ENCODE measurements around the gene ZNF804B. TPM values are rescaled to one million over a fixed set of nuclear protein-coding genes. Genes with fewer than 3 reads are reported as not detected.

ZNF804B gene
- total RNA-seq, 1 experiment from 2014 or later = not detected

GRCh38 chr7:88746126-88746525 is 13.4 kb upstream of the ZNF804B start:
- CTCF ChIA-PET = interaction anchor here (0.6 kb wide), 1 partner anchor 95 kb away, joined by 3 read pairs; no protein-coding TSS in a partner anchor
- no peak for DNase-seq
- no peak overlapping the region for H3K27ac ChIP-seq
- H3K36me3 ChIP-seq (ENCODE audit: low read depth) = no peaks in the 10 kb centered on the region
- H3K9me3 ChIP-seq (ENCODE audit: insufficient read depth, low read depth) = no peaks in the 10 kb centered on the region
- H4K20me1 ChIP-seq (ENCODE audit: insufficient read depth) = no peaks in the 10 kb centered on the region
- H3K4me2 ChIP-seq = no peak overlapping the region
- intact Hi-C loops (cut with micrococcal nuclease; ENCODE audit: unreplicated experiment) = no loop called here
- POLR2A ChIA-PET (ENCODE audit: unreplicated experiment) = no interaction called here
- H3K4me1 ChIP-seq (replicated peaks; ENCODE audit: insufficient read depth) = no peaks in the 10 kb centered on the region
- no peaks in the 10 kb centered on the region for H3F3A ChIP-seq (ENCODE audit: insufficient read depth, low read depth)
- no peak overlapping the region for H3K4me3 ChIP-seq
- no peak overlapping the region for H2AFZ ChIP-seq
- H3K79me2 ChIP-seq (ENCODE audit: low read depth) = no peaks in the 10 kb centered on the region
- no TSS peak for BruUV-seq (replicated peaks)
- H3K27me3 ChIP-seq (ENCODE audit: insufficient read depth, low read depth) = no peaks in the 10 kb centered on the region
- no peaks in the 10 kb centered on the region for H3K9me2 ChIP-seq (ENCODE audit: insufficient read depth)
- TF ChIP-seq EZH2 (IDR thresholded peaks at IDR 0.05; ENCODE audit: low read depth) (no peak), CTCF (conservative IDR thresholded peaks at IDR 0.05) (no peak)

- Histone ChIP-seq H3K4me1 (replicated peaks; ENCODE audit: insufficient read depth) (no peaks in the 10 kb centered on the region), H2AFZ (no peak overlapping the region), H3K27me3 (ENCODE audit: insufficient read depth, low read depth) (no peaks in the 10 kb centered on the region), H3K4me2 (0 out of 2 replicates have a peak overlapping the region, but pooled peaks have one; percentile 11), H3F3A (ENCODE audit: insufficient read depth, low read depth) (no peaks in the 10 kb centered on the region), H3K9me2 (ENCODE audit: insufficient read depth) (no peaks in the 10 kb centered on the region), H3K27ac (no peak overlapping the region), H3K4me3 (no peak overlapping the region), H3K36me3 (ENCODE audit: low read depth) (no peaks in the 10 kb centered on the region), H4K20me1 (ENCODE audit: insufficient read depth) (no peaks in the 10 kb centered on the region), H3K9me3 (ENCODE audit: insufficient read depth, low read depth) (no peaks in the 10 kb centered on the region), H3K79me2 (ENCODE audit: low read depth) (no peaks in the 10 kb centered on the region)
- ChIA-PET CTCF (no interaction called here), POLR2A (ENCODE audit: unreplicated experiment) (interaction anchor here (0.5 kb wide), 1 partner anchor 1056 kb away, joined by 8 read pairs; no protein-coding TSS in a partner anchor)
- BruUV-seq (replicated peaks) = no TSS peak
- TF ChIP-seq CTCF (conservative IDR thresholded peaks at IDR 0.05) (no peak), EZH2 (IDR thresholded peaks at IDR 0.05; ENCODE audit: low read depth) (no peak)
- intact Hi-C loops (cut with micrococcal nuclease; ENCODE audit: unreplicated experiment) = no loop called here
- no peak for DNase-seq
Measured at GRCh38 chr7:88756802-88757201, 2.7 kb upstream of the ZNF804B start.

- DNase-seq = no peak
- intact Hi-C loops (cut with micrococcal nuclease; ENCODE audit: unreplicated experiment) = no loop called here
- H4K20me1 ChIP-seq (ENCODE audit: insufficient read depth) = no peaks in the 10 kb centered on the region
- no peak overlapping the region for H3K4me3 ChIP-seq
- H3F3A ChIP-seq (ENCODE audit: insufficient read depth, low read depth) = no peaks in the 10 kb centered on the region
- no peak overlapping the region for H2AFZ ChIP-seq
- no peak overlapping the region for H3K4me2 ChIP-seq
- H3K36me3 ChIP-seq (ENCODE audit: low read depth) = no peaks in the 10 kb centered on the region
- H3K27ac ChIP-seq = no peak overlapping the region
- CTCF ChIA-PET = no interaction called here
- no peaks in the 10 kb centered on the region for H3K27me3 ChIP-seq (ENCODE audit: insufficient read depth, low read depth)
- no peaks in the 10 kb centered on the region for H3K79me2 ChIP-seq (ENCODE audit: low read depth)
- no peaks in the 10 kb centered on the region for H3K9me3 ChIP-seq (ENCODE audit: insufficient read depth, low read depth)
- no peaks in the 10 kb centered on the region for H3K9me2 ChIP-seq (ENCODE audit: insufficient read depth)
- no TSS peak for BruUV-seq (replicated peaks)
- no peak for TF ChIP-seq EZH2 (IDR thresholded peaks at IDR 0.05; ENCODE audit: low read depth)
- no peak for TF ChIP-seq CTCF (conservative IDR thresholded peaks at IDR 0.05)
- H3K4me1 ChIP-seq (replicated peaks; ENCODE audit: insufficient read depth) = no peaks in the 10 kb centered on the region
- POLR2A ChIA-PET (ENCODE audit: unreplicated experiment) = interaction anchor here (0.5 kb wide), 1 partner anchor 1055 kb away, joined by 8 read pairs; no protein-coding TSS in a partner anchor
Measured at GRCh38 chr7:88757371-88757770, 2.1 kb upstream of the ZNF804B start.
